HG03135 (cell line): ENCODE measurements around the gene STPG1.

Experiments used
- ATAC-seq: cut with Tn5 transposase; IDR thresholded peaks from one replicate; pipeline ENCODE4 v1.9.1; 2021; ENCODE audit warnings: mild to moderate bottlenecking, moderate library complexity; ENCODE audit not compliant: unreplicated experiment

Gene STPG1

GRCh38 chr1:24344090-24344742 lies 69.4 kb downstream of the STPG1 start:
- no peak for ATAC-seq

GRCh38 chr1:24343412-24344089 lies 70.0 kb downstream of the STPG1 start:
- ATAC-seq = no peak

GRCh38 chr1:24341260-24341659 lies 72.3 kb downstream of the STPG1 start:
- no peak for ATAC-seq

GRCh38 chr1:24340770-24341169 lies 72.8 kb downstream of the STPG1 start:
- no peak for ATAC-seq

GRCh38 chr1:24339996-24340395 lies 73.6 kb downstream of the STPG1 start:
- no peak for ATAC-seq

- ATAC-seq = no peak
These were observed 75.1 kb downstream of the STPG1 start for GRCh38 chr1:24338447-24338846.

GRCh38 chr1:24337455-24337854 lies 76.1 kb downstream of the STPG1 start:
- ATAC-seq = no peak

GRCh38 chr1:24336075-24336474 lies 77.5 kb downstream of the STPG1 start:
- no peak for ATAC-seq

- ATAC-seq = no peak
These were observed 81.5 kb downstream of the STPG1 start for GRCh38 chr1:24331961-24332673.

- ATAC-seq = no peak
These were observed 83.6 kb downstream of the STPG1 start for GRCh38 chr1:24329797-24330543.

GRCh38 chr1:24329331-24329730 lies 84.3 kb downstream of the STPG1 start:
- ATAC-seq = no peak

GRCh38 chr1:24327891-24328290 lies 85.7 kb downstream of the STPG1 start:
- ATAC-seq = no peak

GRCh38 chr1:24327486-24327885 lies 86.1 kb downstream of the STPG1 start:
- no peak for ATAC-seq

GRCh38 chr1:24325587-24326449 lies 87.8 kb downstream of the STPG1 start:
- no peak for ATAC-seq

- no peak for ATAC-seq
These were observed 88.7 kb downstream of the STPG1 start for GRCh38 chr1:24324903-24325302.

- ATAC-seq = no peak
These were observed 90.3 kb downstream of the STPG1 start for GRCh38 chr1:24323281-24323680.

- ATAC-seq = no peak
These were observed 91.0 kb downstream of the STPG1 start for GRCh38 chr1:24322470-24323177.

- ATAC-seq = peak; percentile 58
These were observed 91.7 kb downstream of the STPG1 start for GRCh38 chr1:24321697-24322469.

- ATAC-seq = no peak
These were observed 92.5 kb downstream of the STPG1 start for GRCh38 chr1:24321126-24321525.
